BE2C (cell line): ENCODE results near the gene S100A3.

Experiments used
- DNase-seq: peaks from one replicate; pipeline ENCODE4 v3.0.0-alpha.2; 2020
- H3K27me3 ChIP-seq: fragments of 250-450 bp; sonication (Bioruptor Pico); 2 replicates; pipeline ENCODE4 v1.5.1; 2020; ENCODE audit warnings: mild to moderate bottlenecking
- H3K36me3 ChIP-seq: fragments of 250-450 bp; sonication (Bioruptor Pico); 2 replicates; pipeline ENCODE4 v1.5.1; 2020; ENCODE audit warnings: mild to moderate bottlenecking
- H3K4me1 ChIP-seq: fragments of 250-450 bp; sonication (Bioruptor Pico); 2 replicates; pipeline ENCODE4 v1.5.1; 2020
- H3K4me3 ChIP-seq: 2 replicates; pipeline ENCODE4 v1.5.1; 2011; ENCODE audit warnings: low read depth, low read length
- H3K9me3 ChIP-seq: fragments of 250-450 bp; sonication (Bioruptor Pico); 2 replicates; pipeline ENCODE4 v1.5.1; 2020
- CTCF ChIP-seq: IDR thresholded peaks from 2 replicates; pipeline ENCODE4 v1.5.1; 2012; ENCODE audit warnings: mild to moderate bottlenecking, low read depth, low read length

Gene S100A3

DNA sequence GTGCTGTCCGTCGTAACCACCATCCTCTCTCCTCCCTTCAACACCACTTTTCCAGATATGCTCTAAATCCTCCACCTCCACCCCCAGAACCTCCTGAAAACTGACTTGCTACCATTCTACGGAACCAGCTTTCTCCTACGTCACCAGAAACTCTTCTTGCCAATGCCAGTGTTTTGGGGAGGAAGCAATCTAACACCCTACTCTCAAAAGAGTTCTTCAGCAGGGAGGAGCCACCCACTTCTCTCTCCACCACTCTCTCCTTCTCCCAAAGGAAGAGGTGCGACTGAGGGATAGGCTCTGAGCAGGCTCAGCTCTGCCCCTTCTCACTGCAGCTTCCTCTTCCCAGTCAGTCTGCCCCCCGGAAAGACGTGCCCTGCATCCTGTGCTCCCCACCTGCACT, 22.6 kb upstream of the S100A3 start:
- no peaks in the 10 kb centered on the region for H3K27me3 ChIP-seq
- peaks cover 27% of the 10 kb centered on the region for H3K4me1 ChIP-seq
- no peaks in the 10 kb centered on the region for H3K9me3 ChIP-seq
- no peak for TF ChIP-seq CTCF
- no peak for DNase-seq
- H3K36me3 ChIP-seq, result no peaks in the 10 kb centered on the region
- H3K4me3 ChIP-seq, result no peak overlapping the region

GRCh38 chr1:153570874-153571273, 21.8 kb upstream of the S100A3 start:
- no peak for DNase-seq
- Histone ChIP-seq H3K27me3 (no peaks in the 10 kb centered on the region), H3K9me3 (no peaks in the 10 kb centered on the region), H3K36me3 (no peaks in the 10 kb centered on the region), H3K4me3 (no peak overlapping the region), H3K4me1 (peaks cover 31% of the 10 kb centered on the region)
- TF ChIP-seq CTCF, result no peak

GRCh38 chr1:153569465-153569864, 20.4 kb upstream of the S100A3 start:
- H3K27me3 ChIP-seq, result no peaks in the 10 kb centered on the region
- no peak for DNase-seq
- H3K4me3 ChIP-seq, result no peak overlapping the region
- TF ChIP-seq CTCF, result no peak
- peaks cover 38% of the 10 kb centered on the region for H3K4me1 ChIP-seq
- no peaks in the 10 kb centered on the region for H3K36me3 ChIP-seq
- H3K9me3 ChIP-seq, result no peaks in the 10 kb centered on the region

DNA sequence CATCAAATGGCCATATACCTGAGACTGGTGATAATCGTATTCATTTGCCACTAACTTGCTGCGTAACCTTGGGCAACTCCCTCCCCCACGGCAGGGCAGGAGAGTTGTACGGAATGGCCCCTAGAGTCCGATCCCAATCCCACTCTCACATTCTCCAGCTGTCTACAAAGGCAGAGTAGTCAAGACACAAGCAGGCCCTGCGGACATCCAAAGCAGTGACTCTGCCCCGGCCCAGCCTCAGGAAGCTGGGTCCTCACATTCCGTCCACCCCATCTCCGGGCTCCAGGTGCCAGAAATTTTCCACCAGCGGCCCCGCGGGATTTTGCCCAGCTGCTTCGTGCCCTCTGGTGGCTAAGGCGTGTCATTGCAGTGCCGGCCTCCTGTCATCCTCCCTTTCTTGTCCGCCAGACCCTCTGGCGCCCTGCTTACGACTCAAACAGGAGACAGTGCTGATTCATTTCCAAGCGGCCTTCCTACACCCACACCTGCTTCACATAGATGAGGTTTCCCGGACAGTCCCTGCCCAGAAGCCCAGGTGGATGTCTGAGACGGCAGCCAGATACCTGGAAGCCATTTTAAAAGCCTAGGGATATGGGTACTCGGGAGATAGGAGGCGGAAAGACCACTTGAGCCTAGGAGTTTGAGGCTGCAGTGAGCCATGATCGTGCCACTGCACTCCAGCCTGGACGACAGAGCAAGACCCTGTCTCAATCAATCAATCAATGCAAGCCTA, 19.5 kb upstream of the S100A3 start:
- H3K9me3 ChIP-seq, result no peaks in the 10 kb centered on the region
- peak; percentile 99 for TF ChIP-seq CTCF
- peak; percentile 94 for DNase-seq
- H3K36me3 ChIP-seq, result no peaks in the 10 kb centered on the region
- no peaks in the 10 kb centered on the region for H3K27me3 ChIP-seq
- H3K4me3 ChIP-seq, result peak overlapping the region; percentile 51
- peaks cover 38% of the 10 kb centered on the region for H3K4me1 ChIP-seq

- DNase-seq, result peak; percentile 62
- H3K36me3 ChIP-seq, result no peaks in the 10 kb centered on the region
- peaks cover 34% of the 10 kb centered on the region for H3K4me1 ChIP-seq
- H3K9me3 ChIP-seq, result no peaks in the 10 kb centered on the region
- H3K27me3 ChIP-seq, result no peaks in the 10 kb centered on the region
- H3K4me3 ChIP-seq, result peak overlapping the region; percentile 51
- TF ChIP-seq CTCF, result no peak
These were observed 18.7 kb upstream of the S100A3 start for GRCh38 chr1:153567621-153568366.
